ENCODE data around the gene AKT3. TPM values are rescaled to one million over a fixed set of nuclear protein-coding genes. Genes with fewer than 3 reads are reported as not detected.
"Not testable (repeated sequence)": the region's sequence is repeated elsewhere in the genome, so short reads cannot be mapped to it uniquely, and the experiment has no call there.

AKT3 gene
- total RNA-seq (10 to 100 TPM; 37.0 to 61.2 (median 52.5) TPM), polyA plus RNA-seq (8.4 TPM)
- long read RNA-seq, donor 1, partial matches to known transcripts = 1 of 12 reads
- long read RNA-seq, donor 1, other reads (novel, unspliced or antisense) = 11 of 12 reads
- long read RNA-seq, donor 2, full-length matches to known transcripts = 1 of 2 reads
- long read RNA-seq, donor 2, partial matches to known transcripts = 0 of 2 reads
- long read RNA-seq, donor 2, other reads (novel, unspliced or antisense) = 1 of 2 reads
- long read RNA-seq, donor 3, partial matches to known transcripts = 1 of 10 reads
- long read RNA-seq, donor 3, other reads (novel, unspliced or antisense) = 9 of 10 reads
- long read RNA-seq, donor 4, full-length matches to known transcripts = 1 of 5 reads
- long read RNA-seq, donor 4, partial matches to known transcripts = 0 of 5 reads
- long read RNA-seq, donor 4, other reads (novel, unspliced or antisense) = 4 of 5 reads

DNA sequence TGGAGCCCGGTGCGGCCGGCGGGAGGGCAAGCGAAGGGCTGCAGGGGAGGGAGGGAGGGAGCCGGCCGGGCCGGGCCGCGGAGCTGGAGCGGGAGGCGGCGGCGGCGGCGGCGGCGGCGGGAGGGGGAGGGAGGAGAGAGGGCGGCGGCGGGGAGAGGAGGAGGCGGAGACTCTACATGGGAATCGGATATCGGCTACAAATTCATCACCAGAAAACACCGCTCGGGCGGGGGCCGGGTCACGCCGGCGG, at the start of gene AKT3:
Gene AKT3, minus strand, starts transcription at position 42 of the 250 bp plus-strand sequence. CDS start 7,073 bp downstream, outside the sequence.
- Histone ChIP-seq H3K4me1 (ENCODE audit: control insufficient read depth, insufficient read depth, low read length) (no peaks in the 10 kb centered on the region), H3K27me3 (ENCODE audit: control insufficient read depth, insufficient read depth) (no peaks in the 10 kb centered on the region), H3K9me3 (ENCODE audit: control insufficient read depth, low read length) (no peaks in the 10 kb centered on the region), H3K4me3 (ENCODE audit: low read length) (peak within 1 kb of the TSS; percentile 69), H3K27ac (ENCODE audit: low read length) (peak within 1 kb of the TSS; percentile 98)
- intact Hi-C loops (cut with DNase I) = loop anchor here in 1 of 4 donors (5.0 kb wide), 1 partner anchor 197 kb away; no protein-coding TSS in a partner anchor
- under 1% methylated on average over 22 of the region's 32 CpGs for WGBS
- peak; percentile 83 to 93 (median 92) for DNase-seq
- ATAC-seq = peak; percentile 82 to 87

GRCh38 chr1:243898278-243898677, 48.2 kb upstream of the AKT3 start:
- Histone ChIP-seq H3K4me1 (ENCODE audit: control insufficient read depth, insufficient read depth, low read length) (no peaks in the 10 kb centered on the region), H3K9me3 (ENCODE audit: control insufficient read depth, low read length) (no peaks in the 10 kb centered on the region), H3K4me3 (ENCODE audit: low read length) (no peak overlapping the region), H3K27ac (ENCODE audit: low read length) (no peak overlapping the region), H3K27me3 (ENCODE audit: control insufficient read depth, insufficient read depth) (no peaks in the 10 kb centered on the region)
- DNase-seq (no peak), ATAC-seq (no peak)
- intact Hi-C loops (cut with DNase I) = no loop called here
- 78% methylated on average over 2 of the region's 2 CpGs for WGBS

DNA sequence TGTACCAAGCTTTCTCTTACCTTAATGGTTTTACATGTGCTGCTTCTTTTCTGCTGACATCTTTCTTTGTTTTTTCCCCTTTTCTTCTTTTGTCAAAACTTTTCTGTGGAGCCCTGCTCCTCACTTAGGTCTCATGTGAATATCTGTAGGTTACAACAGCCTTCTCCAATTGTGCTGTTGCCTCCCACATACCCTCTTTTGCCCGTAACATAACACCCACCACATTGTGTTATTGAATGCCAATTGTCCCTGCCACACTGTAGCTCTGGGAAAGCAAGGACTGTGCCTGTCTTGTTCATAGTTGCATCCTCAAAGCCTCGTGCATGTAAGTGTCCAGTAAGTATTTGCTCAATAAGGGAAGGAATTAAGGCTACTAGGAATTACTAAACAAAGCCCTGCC, 46.3 kb upstream of the AKT3 start:
- no peak overlapping the region for H3K4me3 ChIP-seq (ENCODE audit: low read length)
- intact Hi-C loops (cut with DNase I) = no loop called here
- WGBS = 74% methylated on average over 2 of the region's 2 CpGs

DNA sequence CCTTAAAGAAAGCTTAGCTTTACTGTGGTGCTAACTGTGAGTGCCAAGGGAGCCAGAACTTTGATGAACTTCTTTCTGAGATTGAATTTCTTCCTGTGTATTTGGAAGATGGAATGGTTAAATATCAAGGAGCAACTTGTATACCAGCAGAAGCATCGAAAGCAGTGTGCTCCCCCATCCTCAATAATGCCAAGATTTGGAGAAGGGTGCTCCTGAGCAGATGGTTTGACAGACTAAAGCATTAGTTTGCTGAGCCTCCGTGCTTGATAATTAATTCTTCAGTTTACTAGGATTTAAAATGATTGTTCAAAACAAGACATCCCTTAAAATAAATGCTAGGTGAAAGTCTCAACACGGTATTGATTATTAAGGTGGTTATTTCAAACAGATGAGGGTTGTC, 42.4 kb upstream of the AKT3 start:
- 79% methylated on average over 3 of the region's 3 CpGs for WGBS

More for the DNA sequence above, 46.3 kb upstream of the AKT3 start:
- H3K27me3 ChIP-seq (ENCODE audit: control insufficient read depth, insufficient read depth) = no peaks in the 10 kb centered on the region
- H3K27ac ChIP-seq (ENCODE audit: low read length) = no peak overlapping the region
- no peaks in the 10 kb centered on the region for H3K9me3 ChIP-seq (ENCODE audit: control insufficient read depth, low read length)
- H3K4me1 ChIP-seq (ENCODE audit: control insufficient read depth, insufficient read depth, low read length) = no peaks in the 10 kb centered on the region
- DNase-seq = no peak
- no peak for ATAC-seq

DNA sequence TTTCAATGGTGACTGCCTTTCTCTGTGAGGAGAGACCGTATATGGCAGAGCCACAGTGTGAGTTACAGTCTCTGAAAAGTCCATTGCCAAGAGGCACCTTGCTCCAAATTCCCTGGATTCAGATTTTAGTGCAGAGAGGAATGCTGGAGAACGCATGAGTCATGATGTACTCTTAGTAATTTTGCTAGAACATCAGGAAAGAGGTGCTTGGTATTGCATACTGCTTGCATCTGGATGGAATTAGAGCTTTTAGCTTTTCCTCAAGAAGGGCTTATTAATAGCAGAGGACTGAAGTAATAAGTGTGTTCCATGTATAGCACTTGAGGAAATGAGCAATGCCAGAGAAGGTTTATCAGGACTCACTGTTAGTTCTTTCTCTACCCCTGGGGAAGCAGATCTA, 40.5 kb upstream of the AKT3 start:
- no peaks in the 10 kb centered on the region for H3K4me1 ChIP-seq (ENCODE audit: control insufficient read depth, insufficient read depth, low read length)
- H3K27me3 ChIP-seq (ENCODE audit: control insufficient read depth, insufficient read depth) = no peaks in the 10 kb centered on the region
- H3K27ac ChIP-seq (ENCODE audit: low read length) = no peak overlapping the region
- 65% methylated on average over 2 of the region's 2 CpGs for whole genome bisulfite sequencing
- ATAC-seq = no peak
- intact Hi-C loops (cut with DNase I) = no loop called here
- no peaks in the 10 kb centered on the region for H3K9me3 ChIP-seq (ENCODE audit: control insufficient read depth, low read length)
- H3K4me3 ChIP-seq (ENCODE audit: low read length) = no peak overlapping the region
- no peak for DNase-seq

More for the DNA sequence above, 42.4 kb upstream of the AKT3 start:
- no peaks in the 10 kb centered on the region for H3K27me3 ChIP-seq (ENCODE audit: control insufficient read depth, insufficient read depth)
- H3K27ac ChIP-seq (ENCODE audit: low read length) = no peak overlapping the region
- H3K9me3 ChIP-seq (ENCODE audit: control insufficient read depth, low read length) = no peaks in the 10 kb centered on the region
- H3K4me1 ChIP-seq (ENCODE audit: control insufficient read depth, insufficient read depth, low read length) = no peaks in the 10 kb centered on the region
- no peak overlapping the region for H3K4me3 ChIP-seq (ENCODE audit: low read length)
- ATAC-seq (no peak), DNase-seq (no peak)
- intact Hi-C loops (cut with DNase I) = no loop called here

DNA sequence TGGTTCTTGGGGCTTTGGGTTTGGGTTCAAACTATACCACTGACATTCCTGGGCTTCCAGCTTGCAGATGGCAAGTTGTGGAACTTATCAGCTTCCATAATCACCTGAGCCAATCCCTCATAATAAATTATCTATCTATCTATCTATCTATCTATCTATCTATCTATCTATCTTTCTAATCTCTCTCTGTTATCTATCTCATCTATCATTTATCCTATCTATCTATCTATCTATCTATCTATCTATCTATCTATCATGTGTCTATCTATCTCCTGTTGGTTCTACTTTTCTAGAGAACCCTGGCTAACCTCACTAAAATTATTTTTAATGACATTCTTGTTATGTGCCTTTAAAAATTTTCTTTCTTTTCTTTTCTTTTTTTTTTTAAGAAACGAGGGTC, 35.8 kb upstream of the AKT3 start:
- no peak for DNase-seq
- Histone ChIP-seq H3K27me3 (ENCODE audit: control insufficient read depth, insufficient read depth) (no peaks in the 10 kb centered on the region), H3K27ac (ENCODE audit: low read length) (no peak overlapping the region), H3K4me1 (ENCODE audit: control insufficient read depth, insufficient read depth, low read length) (no peaks in the 10 kb centered on the region), H3K4me3 (ENCODE audit: low read length) (no peak overlapping the region), H3K9me3 (ENCODE audit: control insufficient read depth, low read length) (no peaks in the 10 kb centered on the region)
- no peak for ATAC-seq
- WGBS = 36% methylated on average over 1 of the region's 1 CpG
- intact Hi-C loops (cut with DNase I) = no loop called here

DNA sequence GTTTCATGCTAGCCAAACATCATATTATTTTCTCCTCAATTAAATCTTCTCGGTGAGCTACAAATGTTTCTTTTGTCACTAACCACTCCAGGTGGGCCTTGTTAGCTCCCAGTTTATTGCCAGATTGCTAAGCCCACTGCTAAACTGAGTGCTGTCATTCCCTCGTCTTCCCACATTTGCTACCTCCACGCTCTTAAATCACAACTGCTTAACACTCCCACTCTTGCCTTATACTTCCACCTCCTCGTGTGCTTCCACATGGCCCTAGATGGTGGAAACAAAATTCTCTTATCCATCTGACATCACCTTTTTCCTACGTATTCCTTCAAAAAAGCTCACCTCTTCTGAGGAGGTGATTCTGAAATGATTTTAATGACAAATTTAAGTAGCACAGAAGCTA, 34.6 kb upstream of the AKT3 start:
- ATAC-seq (no peak), DNase-seq (no peak)
- intact Hi-C loops (cut with DNase I) = no loop called here
- no peak overlapping the region for H3K27ac ChIP-seq (ENCODE audit: low read length)
- 69% methylated on average over 5 of the region's 5 CpGs for WGBS
- no peak overlapping the region for H3K4me3 ChIP-seq (ENCODE audit: low read length)
- no peaks in the 10 kb centered on the region for H3K27me3 ChIP-seq (ENCODE audit: control insufficient read depth, insufficient read depth)
- no peaks in the 10 kb centered on the region for H3K4me1 ChIP-seq (ENCODE audit: control insufficient read depth, insufficient read depth, low read length)
- no peaks in the 10 kb centered on the region for H3K9me3 ChIP-seq (ENCODE audit: control insufficient read depth, low read length)

GRCh38 chr1:243883551-243883950, 33.5 kb upstream of the AKT3 start:
- DNase-seq = no peak
- 87% methylated on average over 2 of the region's 2 CpGs for WGBS

DNA sequence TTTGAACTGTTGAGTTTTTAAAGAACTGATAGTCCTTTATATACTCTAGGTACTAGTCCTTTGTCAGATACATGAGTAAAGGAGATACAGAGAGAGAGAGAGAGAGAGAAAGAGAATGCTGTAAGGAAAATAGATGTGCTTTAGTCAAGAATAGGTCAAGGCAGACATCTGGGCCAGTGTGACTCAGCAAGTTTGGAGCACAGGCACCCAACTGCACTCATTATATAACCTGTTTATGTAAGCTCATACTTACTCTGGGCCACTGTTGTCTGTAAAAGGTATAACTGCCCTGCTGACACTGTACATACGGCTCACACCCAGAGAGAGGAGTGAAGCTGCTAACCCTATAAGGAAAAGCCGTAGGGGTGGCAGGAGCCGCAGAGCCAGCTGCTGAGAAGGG, 32.2 kb upstream of the AKT3 start:
- Histone ChIP-seq H3K27me3 (ENCODE audit: control insufficient read depth, insufficient read depth) (no peaks in the 10 kb centered on the region), H3K4me3 (ENCODE audit: low read length) (no peak overlapping the region), H3K4me1 (ENCODE audit: control insufficient read depth, insufficient read depth, low read length) (no peaks in the 10 kb centered on the region), H3K9me3 (ENCODE audit: control insufficient read depth, low read length) (no peaks in the 10 kb centered on the region), H3K27ac (ENCODE audit: low read length) (no peak overlapping the region)
- ATAC-seq (no peak), DNase-seq (no peak)
- WGBS = 89% methylated on average over 3 of the region's 3 CpGs
- intact Hi-C loops (cut with DNase I) = no loop called here

More at GRCh38 chr1:243883551-243883950, 33.5 kb upstream of the AKT3 start:
- H3K4me3 ChIP-seq (ENCODE audit: low read length) = no peak overlapping the region
- no peak overlapping the region for H3K27ac ChIP-seq (ENCODE audit: low read length)
- H3K27me3 ChIP-seq (ENCODE audit: control insufficient read depth, insufficient read depth) = no peaks in the 10 kb centered on the region
- intact Hi-C loops (cut with DNase I) = no loop called here
- ATAC-seq = no peak
- H3K4me1 ChIP-seq (ENCODE audit: control insufficient read depth, insufficient read depth, low read length) = no peaks in the 10 kb centered on the region
- H3K9me3 ChIP-seq (ENCODE audit: control insufficient read depth, low read length) = no peaks in the 10 kb centered on the region

DNA sequence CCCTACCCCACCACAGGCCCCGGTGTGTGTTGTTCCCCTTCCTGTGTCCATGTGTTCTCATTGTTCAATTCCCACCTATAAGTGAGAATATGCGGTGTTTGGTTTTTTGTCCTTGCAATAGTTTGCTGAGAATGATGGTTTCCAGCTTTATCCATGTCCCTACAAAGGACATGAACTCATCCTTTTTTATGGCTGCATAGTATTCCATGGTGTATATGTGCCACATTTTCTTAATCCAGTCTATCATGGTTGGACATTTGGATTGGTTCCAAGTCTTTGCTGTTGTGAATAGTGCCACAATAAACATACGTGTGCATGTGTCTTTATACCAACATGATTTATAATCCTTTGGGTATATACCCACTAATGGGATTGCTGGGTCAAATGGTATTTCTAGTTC, 27.0 kb upstream of the AKT3 start:
- H3K9me3 ChIP-seq (ENCODE audit: control insufficient read depth, low read length); H3K4me1 ChIP-seq (ENCODE audit: control insufficient read depth, insufficient read depth, low read length); H3K27ac ChIP-seq (ENCODE audit: low read length); DNase-seq; ATAC-seq; H3K4me3 ChIP-seq (ENCODE audit: low read length); intact Hi-C loops (cut with DNase I); H3K27me3 ChIP-seq (ENCODE audit: control insufficient read depth, insufficient read depth): not testable (repeated sequence)
- WGBS = 95% methylated on average over 3 of the region's 3 CpGs

DNA sequence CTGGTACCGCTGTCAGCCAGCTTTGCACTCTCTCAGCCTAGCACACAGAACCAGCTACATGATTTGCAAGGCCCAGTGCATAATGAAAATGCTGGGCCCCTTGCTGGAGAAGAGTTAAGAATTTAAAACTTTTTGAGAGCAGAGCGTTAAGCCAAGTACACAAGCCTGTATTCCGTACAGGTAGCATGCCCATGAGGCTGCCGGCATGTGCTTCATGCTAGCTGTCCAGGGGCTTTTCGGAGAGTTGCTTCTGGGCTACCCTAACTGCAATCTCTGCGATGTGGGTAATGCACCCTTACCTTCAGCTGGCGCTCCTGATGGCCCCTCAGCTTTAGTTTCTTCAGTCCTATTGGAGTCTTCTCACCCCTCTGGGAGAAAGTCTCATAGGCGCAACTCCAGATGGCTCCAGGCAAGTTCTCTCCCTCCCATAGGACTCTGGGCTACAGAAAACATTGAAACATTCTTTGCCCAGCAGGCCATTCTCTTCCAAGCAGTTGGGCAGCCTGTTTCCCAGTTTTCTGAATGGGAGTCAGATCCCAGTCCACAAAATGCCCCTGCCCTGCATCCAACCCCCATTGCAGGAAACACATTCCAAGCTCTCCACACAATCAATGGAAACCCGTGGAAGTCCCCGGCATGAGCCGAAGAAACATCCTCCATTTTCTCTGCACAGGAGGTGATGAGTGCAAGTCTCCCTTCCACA, 5.7 kb upstream of the AKT3 start:
- H3K9me3 ChIP-seq (ENCODE audit: control insufficient read depth, low read length) = no peaks in the 10 kb centered on the region
- WGBS = 82% methylated on average over 11 of the region's 11 CpGs
- no peak overlapping the region for H3K4me3 ChIP-seq (ENCODE audit: low read length)
- intact Hi-C loops (cut with DNase I) = no loop called here
- no peak overlapping the region for H3K27ac ChIP-seq (ENCODE audit: low read length)
- no peak for DNase-seq
- ATAC-seq = no peak
- no peaks in the 10 kb centered on the region for H3K4me1 ChIP-seq (ENCODE audit: control insufficient read depth, insufficient read depth, low read length)
- H3K27me3 ChIP-seq (ENCODE audit: control insufficient read depth, insufficient read depth) = no peaks in the 10 kb centered on the region

Data from right cardiac atrium (tissue), 5 donors.